Esophagus (tissue), 2 donors: Measurements from ENCODE around the gene HID1. TPM values are rescaled to one million over a fixed set of nuclear protein-coding genes. Genes with fewer than 3 reads are reported as not detected.

Source experiments
- H3K27ac ChIP-seq, 2 donors: one replicate each; pipeline ENCODE4 v1.5.1; 2013; ENCODE audit warnings: low read depth in 2 of 2, mild to moderate bottlenecking in 2 of 2, inconsistent platforms in 1 of 2, low read length in 1 of 2, moderate library complexity in 1 of 2
- H3K27me3 ChIP-seq, 2 donors: one replicate each; pipeline ENCODE4 v1.6.1; 2013; ENCODE audit warnings: low read length in 2 of 2, control low read depth in 1 of 2, mild to moderate bottlenecking in 1 of 2; ENCODE audit not compliant: insufficient read depth in 2 of 2, control insufficient read depth in 1 of 2
- H3K36me3 ChIP-seq, 2 donors: one replicate each; pipeline ENCODE4 v1.6.1; 2013; ENCODE audit warnings: low read length in 1 of 2; ENCODE audit not compliant: control insufficient read depth in 2 of 2, insufficient read depth in 2 of 2
- H3K4me1 ChIP-seq, 2 donors: one replicate each; pipeline ENCODE4 v1.6.1; 2013; ENCODE audit warnings: low read length in 1 of 2; ENCODE audit not compliant: control insufficient read depth in 2 of 2, insufficient read depth in 2 of 2
- H3K4me3 ChIP-seq, 2 donors: one replicate each; pipeline ENCODE4 v1.5.1; 2013; ENCODE audit warnings: low read length in 2 of 2, mild to moderate bottlenecking in 2 of 2, low read depth in 1 of 2, moderate library complexity in 1 of 2
- H3K9me3 ChIP-seq, 2 donors: one replicate each; pipeline ENCODE4 v1.6.1; 2013; ENCODE audit warnings: mild to moderate bottlenecking in 2 of 2, low read depth in 1 of 2, low read length in 1 of 2, moderate library complexity in 1 of 2; ENCODE audit not compliant: control insufficient read depth in 2 of 2, insufficient read depth in 1 of 2
- WGBS, 2 donors: extraction: QIAGEN DNeasy Blood & Tissue Kit; methylation state at CpG; one replicate each; pipeline ENCODE4 v1.1.7; 2013; 5-methylcytosine and 5-hydroxymethylcytosine counted together
- polyA plus RNA-seq, 2 donors: library from polyadenylated mRNA; stranded (reverse); fragments of 200-250 nt; gene quantifications; one replicate each; pipeline ENCODE4 v1.2.3, GENCODE V29; 2013
- donor health status: healthy with polysubstance abuse.
- donor health status: Bipolar disorder and iron deficiency.

The HID1 gene
- polyA plus RNA-seq, 2 donors: 2.7 to 6.6 TPM

- Histone ChIP-seq H3K4me3 (no peak overlapping the region), H3K9me3 (peaks cover 0 to 4% of the 10 kb centered on the region in 2 donors), H3K27me3 (no peaks in the 10 kb centered on the region), H3K4me1 (peaks cover 0 to 11% of the 10 kb centered on the region in 2 donors), H3K36me3 (peaks cover 0 to 8% of the 10 kb centered on the region in 2 donors), H3K27ac (peak overlapping the region; percentile 83 to 97)
- WGBS, 2 donors: 36 to 45% methylated on average over 13 of the region's 13 CpGs
Measured at GRCh38 chr17:74943808-74944522, 28.6 kb downstream of the HID1 start.

- 81 to 84% methylated on average over 21 of the region's 21 CpGs for WGBS, 2 donors
- no peak overlapping the region for H3K4me3 ChIP-seq
- H3K27ac ChIP-seq: no peak overlapping the region
- peaks cover 0 to 13% of the 10 kb centered on the region in 2 donors for H3K4me1 ChIP-seq
- peaks cover 0 to 5% of the 10 kb centered on the region in 2 donors for H3K36me3 ChIP-seq
- H3K27me3 ChIP-seq: no peaks in the 10 kb centered on the region
- H3K9me3 ChIP-seq: peaks cover 0 to 4% of the 10 kb centered on the region in 2 donors
Measured at GRCh38 chr17:74941128-74941725, 31.3 kb downstream of the HID1 start.

- H3K36me3 ChIP-seq: peaks cover 0 to 5% of the 10 kb centered on the region in 2 donors
- 37 to 39% methylated on average over 8 of the region's 8 CpGs for WGBS, 2 donors
- peaks cover 0 to 18% of the 10 kb centered on the region in 2 donors for H3K4me1 ChIP-seq
- H3K27ac ChIP-seq: peak overlapping the region; percentile 14 to 70
- H3K27me3 ChIP-seq: no peaks in the 10 kb centered on the region
- H3K4me3 ChIP-seq: no peak overlapping the region
- H3K9me3 ChIP-seq: peaks cover 0 to 4% of the 10 kb centered on the region in 2 donors
Measured at GRCh38 chr17:74939534-74939933, 33.0 kb downstream of the HID1 start.

GRCh38 chr17:74938194-74938950 lies 34.2 kb downstream of the HID1 start:
- H3K4me1 ChIP-seq: peaks cover 0 to 17% of the 10 kb centered on the region in 2 donors
- peak overlapping the region in 1 of 2 donors; percentile 47 for H3K27ac ChIP-seq
- WGBS, 2 donors: 72 to 73% methylated on average over 8 of the region's 8 CpGs
- H3K4me3 ChIP-seq: no peak overlapping the region
- H3K36me3 ChIP-seq: peaks cover 0 to 5% of the 10 kb centered on the region in 2 donors
- H3K9me3 ChIP-seq: peaks cover 0 to 4% of the 10 kb centered on the region in 2 donors
- H3K27me3 ChIP-seq: no peaks in the 10 kb centered on the region

GRCh38 chr17:74937064-74938051 lies 35.2 kb downstream of the HID1 start:
- Histone ChIP-seq H3K4me3 (no peak overlapping the region), H3K27ac (peak overlapping the region in 1 of 2 donors; percentile 38), H3K9me3 (peaks cover 0 to 4% of the 10 kb centered on the region in 2 donors), H3K27me3 (no peaks in the 10 kb centered on the region), H3K4me1 (peaks cover 0 to 15% of the 10 kb centered on the region in 2 donors), H3K36me3 (peaks cover 0 to 5% of the 10 kb centered on the region in 2 donors)
- 49 to 50% methylated on average over 11 of the region's 11 CpGs for WGBS, 2 donors

- Histone ChIP-seq H3K9me3 (no peaks in the 10 kb centered on the region), H3K36me3 (no peaks in the 10 kb centered on the region), H3K27me3 (no peaks in the 10 kb centered on the region), H3K4me3 (peak overlapping the region; percentile 51 to 52), H3K4me1 (peaks cover 0 to 13% of the 10 kb centered on the region in 2 donors), H3K27ac (peak overlapping the region; percentile 4 to 29)
- WGBS, 2 donors: 20 to 23% methylated on average over 12 of the region's 12 CpGs
Measured at GRCh38 chr17:74936470-74936799, 36.1 kb downstream of the HID1 start.

- Histone ChIP-seq H3K9me3 (no peaks in the 10 kb centered on the region), H3K4me1 (peaks cover 0 to 13% of the 10 kb centered on the region in 2 donors), H3K4me3 (peak within 1 kb of the TSS; percentile 51 to 52), H3K27ac (peak within 1 kb of the TSS; percentile 29 to 52), H3K27me3 (no peaks in the 10 kb centered on the region), H3K36me3 (no peaks in the 10 kb centered on the region)
- WGBS, 2 donors: 3% methylated on average over 74 to 78 of the region's 78 CpGs
Measured at GRCh38 chr17:74935585-74936469, 36.7 kb downstream of the HID1 start, which contains the start of gene OTOP3. Gene OTOP3, plus strand, starts transcription at chr17:74935898. Its CDS starts 24 bp downstream, at chr17:74935922.

- peaks cover 0 to 21% of the 10 kb centered on the region in 2 donors for H3K4me1 ChIP-seq
- H3K9me3 ChIP-seq: peaks cover 0 to 3% of the 10 kb centered on the region in 2 donors
- 71 to 80% methylated on average over 3 of the region's 3 CpGs for WGBS, 2 donors
- H3K4me3 ChIP-seq: peak overlapping the region; percentile 51 to 52
- no peaks in the 10 kb centered on the region for H3K27me3 ChIP-seq
- no peaks in the 10 kb centered on the region for H3K36me3 ChIP-seq
- no peak overlapping the region for H3K27ac ChIP-seq
Measured at GRCh38 chr17:74935048-74935447, 37.5 kb downstream of the HID1 start.
